Activated T-cell treated with anti-CD3 and anti-CD28 coated beads for 24 hours (primary cell): ENCODE data around the gene TMEM243.
"Not testable (repeated sequence)": the region's sequence is repeated elsewhere in the genome, so short reads cannot be mapped to it uniquely, and the experiment has no call there.

Experiments used
- DNase-seq: peaks from one replicate; pipeline ENCODE4 v3.0.0-alpha.2; 2020; ENCODE audit warnings: low read depth

Gene TMEM243

DNA sequence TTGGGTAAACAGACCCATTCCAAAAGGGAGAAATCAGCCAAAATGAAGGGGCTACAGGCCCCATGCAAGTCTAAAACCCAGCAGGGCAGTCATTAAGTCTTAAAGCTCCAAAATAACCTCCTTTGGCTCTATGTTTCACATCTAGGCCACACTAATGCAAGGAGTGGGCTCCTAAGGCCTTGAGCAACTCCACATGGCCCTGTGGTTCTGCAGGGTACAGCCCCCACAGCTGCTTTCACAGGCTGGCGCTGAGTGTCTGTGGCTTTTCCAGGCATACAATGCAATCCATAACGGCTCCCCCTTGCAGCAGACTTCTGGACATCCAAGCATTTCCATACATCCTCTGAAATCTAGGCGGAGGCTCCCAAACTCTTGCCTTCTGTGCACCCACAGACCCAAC lies 9.0 kb downstream of the TMEM243 start:
- no peak for DNase-seq

DNA sequence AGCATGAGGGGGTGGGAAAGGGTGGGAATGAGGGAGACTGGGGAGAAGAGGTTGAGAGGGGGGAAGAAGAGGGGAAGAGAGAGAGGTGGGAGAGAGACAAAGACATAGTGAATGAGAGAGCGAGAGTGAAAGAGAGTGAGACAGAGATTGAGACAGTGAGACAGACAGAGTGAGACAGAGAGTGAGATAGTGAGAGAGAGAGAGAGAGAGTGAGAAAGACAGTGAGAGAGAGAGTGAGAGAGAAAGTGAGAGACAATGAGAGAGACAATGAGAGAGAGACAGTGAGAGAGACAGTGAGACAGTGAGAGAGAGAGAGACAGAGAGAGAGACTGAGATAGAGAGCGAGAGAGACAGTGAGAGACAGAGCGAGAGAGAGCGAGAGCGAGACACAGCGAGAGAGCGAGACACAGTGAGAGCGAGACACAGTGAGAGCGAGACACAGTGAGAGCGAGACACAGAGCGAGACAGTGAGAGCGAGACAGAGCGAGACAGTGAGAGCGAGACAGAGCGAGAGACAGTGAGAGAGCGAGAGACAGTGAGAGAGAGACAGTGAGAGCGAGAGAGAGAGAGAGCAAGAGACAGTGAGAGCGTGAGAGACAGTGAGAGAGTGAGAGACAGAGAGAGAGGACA lies 10.1 kb downstream of the TMEM243 start:
- DNase-seq, result no peak

DNA sequence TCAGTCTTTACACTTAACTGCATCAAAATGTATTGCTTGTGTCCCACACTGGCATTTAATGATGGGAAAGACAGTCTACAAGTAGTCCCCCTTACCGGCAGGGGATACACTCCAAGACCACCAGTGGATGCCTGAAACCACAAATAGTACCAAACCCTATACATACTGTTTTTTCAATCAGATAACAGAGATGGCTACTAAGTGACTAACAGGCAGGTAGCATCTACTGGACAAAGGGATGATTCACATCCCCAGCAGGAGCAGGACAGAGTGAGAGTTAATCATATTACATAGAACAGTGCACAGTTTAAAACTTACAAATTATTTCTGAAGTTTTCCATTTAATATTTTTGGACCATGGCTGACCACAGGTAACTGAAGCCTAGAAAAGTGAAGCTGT lies 13.2 kb downstream of the TMEM243 start:
- no peak for DNase-seq

DNA sequence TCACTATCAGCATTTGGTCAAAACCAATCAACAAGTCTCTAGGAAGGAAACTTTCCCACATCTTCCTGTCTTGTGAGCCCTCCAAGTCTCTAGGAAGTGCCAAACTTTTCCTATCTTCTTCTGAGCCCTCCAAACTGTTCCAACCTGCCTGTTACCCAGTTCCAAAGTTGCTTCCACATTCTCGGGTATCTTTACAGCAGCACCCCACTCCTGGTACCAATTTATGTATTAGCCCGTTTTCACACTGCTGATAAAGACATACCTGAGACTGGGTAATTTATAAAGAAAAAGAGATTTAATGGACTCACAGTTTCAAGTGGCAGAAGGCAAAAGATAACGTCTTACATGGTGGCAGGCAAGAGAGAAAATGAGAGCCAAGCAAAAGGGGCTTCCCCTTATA lies 13.8 kb downstream of the TMEM243 start:
- not testable (repeated sequence) for DNase-seq

DNA sequence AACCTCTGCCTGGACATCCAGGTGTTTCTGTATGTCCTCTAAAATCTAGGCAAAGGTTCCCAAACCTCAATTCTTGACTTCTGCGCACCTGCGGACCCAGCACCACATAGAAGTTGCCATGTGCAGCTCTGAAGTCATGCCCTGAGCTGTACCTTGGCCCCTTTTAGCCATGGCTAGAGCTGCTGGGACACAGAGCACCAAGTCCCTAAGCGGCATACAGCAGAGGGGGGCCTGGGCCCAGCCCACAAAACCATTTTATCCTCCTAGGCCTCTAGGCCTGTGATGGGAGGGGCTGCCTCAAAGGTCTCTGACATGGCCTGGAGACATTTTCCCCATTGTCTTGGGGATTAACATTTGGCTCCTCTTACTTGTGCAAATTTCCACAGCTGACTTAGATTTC lies 14.6 kb downstream of the TMEM243 start:
- no peak for DNase-seq

DNA sequence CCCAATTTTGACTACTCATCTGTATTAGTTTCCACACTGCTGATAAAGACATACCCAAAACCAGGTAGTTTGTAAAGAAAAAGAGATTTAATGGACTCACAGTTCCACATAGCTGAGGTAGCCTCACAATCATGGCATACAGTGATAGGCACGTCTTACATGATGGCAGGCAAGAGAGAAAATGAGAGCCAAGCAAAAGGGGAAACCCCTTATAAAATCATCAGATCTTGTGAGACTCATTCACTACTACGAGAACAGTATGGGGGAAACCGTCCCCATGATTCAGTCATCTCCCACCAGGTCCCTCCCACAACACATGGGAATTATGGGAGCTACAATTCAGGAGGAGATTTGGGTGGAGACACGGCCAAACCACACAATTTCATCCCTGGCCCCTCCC lies 15.6 kb downstream of the TMEM243 start:
- DNase-seq, result not testable (repeated sequence)

DNA sequence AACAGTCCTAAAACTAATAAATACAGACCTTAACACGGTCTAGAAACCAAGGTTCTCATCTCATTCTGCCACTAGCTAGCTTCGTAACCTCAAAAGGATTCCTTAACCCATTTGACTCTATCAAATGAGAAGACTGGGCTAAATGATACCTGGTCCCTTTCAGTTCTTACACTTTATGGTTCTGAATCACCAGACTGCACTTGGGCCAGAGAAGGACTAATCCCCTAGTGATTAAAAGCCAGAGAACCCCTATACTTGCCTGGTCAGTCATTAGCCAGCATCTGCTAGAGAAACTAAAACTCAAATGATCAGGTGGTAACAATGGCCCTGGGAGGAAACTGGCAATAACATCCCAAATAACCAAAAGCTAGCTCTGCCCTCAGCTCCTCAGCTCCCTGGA lies 16.8 kb downstream of the TMEM243 start:
- no peak for DNase-seq

DNA sequence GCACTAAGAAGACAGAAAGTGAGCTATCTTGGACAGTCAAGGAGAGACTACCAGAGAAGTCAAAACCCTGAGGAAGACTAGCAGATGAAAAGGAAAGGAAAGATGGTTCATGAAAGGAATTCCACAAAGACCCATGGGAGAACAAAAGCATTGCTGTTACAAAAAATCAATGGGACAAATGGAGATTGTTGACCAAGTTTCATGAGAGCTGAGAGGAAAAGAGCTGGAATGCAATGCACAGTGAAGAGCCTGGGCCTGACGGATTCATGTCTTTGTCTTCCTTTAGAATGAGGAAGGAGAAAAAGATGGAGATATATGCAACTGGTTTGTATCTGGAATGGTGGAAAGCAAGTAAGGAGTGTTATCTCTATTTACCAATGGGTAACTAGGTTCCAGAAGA lies 17.3 kb downstream of the TMEM243 start:
- no peak for DNase-seq

DNA sequence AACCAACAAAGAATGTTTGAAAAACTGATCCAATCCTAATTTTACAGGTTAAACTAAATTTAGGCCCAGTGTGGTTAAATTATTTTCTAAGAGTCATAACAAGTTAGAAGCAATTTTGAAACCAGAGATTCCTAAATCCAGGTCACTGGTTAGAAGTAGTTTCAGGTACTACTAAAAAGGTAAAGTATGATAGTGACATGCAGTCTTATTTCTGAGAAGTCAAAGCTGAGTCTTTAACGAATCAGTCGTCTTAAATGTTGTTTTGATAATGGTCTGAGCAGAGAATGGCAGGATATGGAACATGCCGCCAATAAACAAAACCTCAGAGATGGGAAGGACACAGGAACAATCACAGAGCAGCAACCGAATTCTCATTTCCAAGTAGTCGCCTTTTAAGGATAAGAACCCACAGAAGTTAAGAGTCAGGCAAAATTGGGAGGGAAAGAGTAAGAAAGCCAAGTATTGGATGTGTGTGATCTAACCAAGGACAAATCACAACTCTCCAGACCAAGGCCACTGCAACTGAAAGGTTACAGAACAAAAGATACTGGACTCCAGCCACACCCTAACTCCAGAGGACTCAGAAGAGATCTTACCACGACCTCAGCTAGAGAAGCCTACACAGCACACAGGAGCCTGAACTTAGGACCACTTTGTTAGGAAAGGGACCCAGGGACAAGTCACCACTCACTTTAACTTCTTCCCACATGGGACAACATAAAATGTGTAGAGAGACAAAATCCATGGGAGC lies 19.7 kb downstream of the TMEM243 start:
- no peak for DNase-seq

DNA sequence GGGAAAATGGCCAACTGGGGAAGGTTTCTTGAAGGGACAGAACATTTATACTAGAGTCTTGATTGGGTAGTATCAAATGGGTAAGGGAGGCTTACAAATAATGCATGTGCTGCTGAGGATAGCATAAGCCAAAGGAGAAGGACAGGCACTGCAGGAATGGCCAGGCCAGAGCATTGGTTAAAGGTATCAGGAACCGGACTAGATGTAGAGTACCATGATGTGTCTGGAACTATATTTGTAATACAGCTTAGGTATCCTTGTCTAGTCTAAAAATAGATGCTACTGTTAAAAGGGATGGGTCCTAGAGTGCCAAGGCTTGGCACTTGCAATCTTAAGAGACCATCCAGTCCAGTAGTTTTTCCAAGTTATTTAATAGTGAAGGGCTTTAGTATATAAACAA lies 20.3 kb downstream of the TMEM243 start:
- no peak for DNase-seq

DNA sequence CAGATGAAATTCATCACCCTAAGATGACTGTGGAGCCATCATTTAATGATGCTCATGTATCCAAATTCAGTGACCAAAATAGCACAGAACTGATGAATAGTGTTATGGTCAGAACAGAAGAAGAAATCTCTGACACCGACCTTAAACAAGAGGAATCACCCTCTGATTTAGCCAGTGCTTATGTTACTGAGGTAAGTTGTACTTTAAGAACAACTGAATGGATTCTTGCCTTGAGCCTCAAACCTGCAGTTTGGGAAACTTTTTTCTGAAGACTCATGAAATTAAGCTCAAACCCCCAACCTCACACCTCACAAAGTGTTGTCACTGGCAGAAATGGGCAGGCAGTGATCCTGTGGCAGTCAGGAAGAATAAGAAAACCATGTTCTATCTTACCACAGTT lies 25.6 kb downstream of the TMEM243 start:
- no peak for DNase-seq

DNA sequence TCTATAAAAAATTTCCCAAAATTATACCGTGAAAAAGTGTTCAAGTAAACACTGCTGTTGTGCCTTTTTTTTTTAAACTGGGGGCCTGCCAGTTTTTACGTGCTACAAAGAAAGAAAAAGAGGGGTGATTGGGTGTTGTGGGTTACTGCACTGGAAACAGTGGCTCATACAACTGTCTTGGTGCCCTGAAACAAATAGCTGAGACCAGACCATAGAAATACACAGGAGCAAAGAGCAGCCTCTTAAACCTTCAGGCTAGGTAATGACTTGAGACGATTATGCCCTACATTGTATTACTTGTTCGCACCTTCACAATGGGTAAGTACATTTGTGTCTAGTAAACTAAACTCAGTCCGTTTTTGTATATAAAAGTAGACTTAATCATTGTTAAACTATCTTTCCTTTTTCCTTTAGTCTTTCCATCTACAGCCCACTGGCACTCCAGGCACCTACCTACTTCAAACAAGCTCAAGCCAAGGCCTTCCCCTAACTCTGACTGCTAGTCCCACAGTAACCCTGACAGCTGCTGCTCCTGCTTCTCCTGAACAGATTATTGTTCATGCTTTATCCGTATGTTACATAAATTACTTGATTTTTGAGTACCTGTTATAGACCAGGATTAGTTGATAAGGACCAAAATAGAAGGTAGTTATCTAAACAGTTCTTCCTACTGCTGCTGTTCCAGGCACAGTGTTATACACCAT lies 26.6 kb downstream of the TMEM243 start:
- no peak for DNase-seq

DNA sequence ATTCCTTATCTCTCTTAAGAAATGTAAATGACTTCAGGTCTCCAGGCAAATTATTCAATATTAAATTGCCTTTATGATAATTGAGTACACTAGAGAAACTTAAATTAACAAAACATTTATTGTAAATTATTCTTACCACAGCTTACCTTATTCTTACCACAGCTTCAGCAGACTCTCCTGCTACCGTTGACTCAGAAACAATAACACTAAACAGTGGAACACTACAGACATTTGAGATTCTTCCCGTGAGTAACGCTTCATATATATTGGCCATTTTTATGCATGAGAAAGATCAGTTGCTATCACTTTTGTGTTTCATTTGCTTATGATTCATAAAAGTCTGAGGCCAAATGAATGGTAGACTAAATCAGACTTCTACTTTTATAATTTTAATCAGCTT lies 28.7 kb downstream of the TMEM243 start:
- no peak for DNase-seq

DNA sequence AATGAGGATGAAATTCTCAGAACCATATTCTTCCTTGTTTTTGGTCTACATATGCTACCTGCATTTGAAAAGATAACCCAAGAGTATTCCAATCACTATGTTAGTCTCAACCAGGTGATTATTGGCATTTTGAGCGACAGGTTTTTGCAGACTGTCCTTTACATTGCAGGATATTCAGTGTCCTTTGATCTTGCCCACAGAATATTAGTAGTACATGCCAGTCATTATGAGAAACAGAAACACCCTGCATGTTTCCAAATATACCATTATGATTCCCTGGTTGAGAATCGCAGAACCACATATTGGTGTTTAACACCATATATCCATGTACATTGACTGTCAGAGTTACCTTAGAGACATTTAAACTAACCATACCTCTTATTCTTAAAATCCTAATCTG lies 30.6 kb downstream of the TMEM243 start:
- no peak for DNase-seq

DNA sequence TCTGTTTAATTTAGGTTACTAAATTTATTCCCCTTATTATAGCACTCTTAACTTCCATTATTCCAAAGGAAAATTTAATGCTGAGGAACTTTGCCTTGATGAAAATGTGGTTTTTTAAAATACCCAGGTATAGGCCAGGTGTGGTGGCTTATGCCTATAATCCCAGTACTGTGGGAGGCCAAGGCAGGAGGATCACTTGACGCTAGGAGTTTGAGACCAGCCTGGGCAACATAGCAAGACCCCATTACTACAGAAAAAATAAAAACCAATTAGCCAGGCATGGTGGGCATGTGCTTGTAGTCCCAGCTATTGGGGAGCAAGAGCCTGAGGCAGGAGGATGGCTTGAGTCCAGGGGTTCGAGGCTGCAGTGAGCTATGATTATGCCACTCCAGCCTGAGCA lies 32.4 kb downstream of the TMEM243 start:
- no peak for DNase-seq

DNA sequence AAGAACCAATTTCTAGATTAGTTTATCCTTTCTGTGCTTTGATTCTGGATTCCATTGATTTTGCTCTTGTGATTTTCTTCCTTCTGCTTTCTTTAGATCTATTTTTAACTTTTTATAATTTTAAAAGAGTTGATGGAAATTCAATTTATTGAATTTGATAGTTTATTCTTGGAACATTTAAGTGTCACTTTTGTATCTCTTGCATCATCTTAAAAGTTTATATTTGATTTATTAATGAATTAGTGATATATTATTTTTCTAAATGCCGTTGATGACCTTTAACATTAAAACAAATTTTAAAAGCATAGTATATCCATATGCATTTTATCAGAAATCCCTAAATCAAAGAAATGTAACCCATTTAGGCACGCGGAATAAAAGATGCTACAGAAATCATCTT lies 40.4 kb downstream of the TMEM243 start:
- no peak for DNase-seq

DNA sequence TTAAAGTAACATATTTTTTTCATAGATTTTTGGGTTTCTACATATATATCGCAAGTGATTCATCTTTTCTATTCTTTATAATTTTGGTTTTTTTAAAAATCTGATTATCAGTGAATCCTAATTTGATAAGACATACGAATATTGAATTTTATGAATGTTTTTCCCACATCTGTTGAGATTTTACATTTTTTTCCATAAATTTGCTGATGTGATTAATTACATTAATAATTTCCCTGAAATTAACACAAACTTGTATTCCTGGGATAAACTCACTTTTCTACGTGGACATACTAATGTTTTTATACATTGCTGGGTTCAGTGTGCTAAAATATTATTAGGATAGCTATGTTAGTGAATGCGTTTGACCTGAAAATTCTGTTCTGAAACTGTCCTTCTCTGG lies 41.2 kb downstream of the TMEM243 start:
- DNase-seq, result no peak

DNA sequence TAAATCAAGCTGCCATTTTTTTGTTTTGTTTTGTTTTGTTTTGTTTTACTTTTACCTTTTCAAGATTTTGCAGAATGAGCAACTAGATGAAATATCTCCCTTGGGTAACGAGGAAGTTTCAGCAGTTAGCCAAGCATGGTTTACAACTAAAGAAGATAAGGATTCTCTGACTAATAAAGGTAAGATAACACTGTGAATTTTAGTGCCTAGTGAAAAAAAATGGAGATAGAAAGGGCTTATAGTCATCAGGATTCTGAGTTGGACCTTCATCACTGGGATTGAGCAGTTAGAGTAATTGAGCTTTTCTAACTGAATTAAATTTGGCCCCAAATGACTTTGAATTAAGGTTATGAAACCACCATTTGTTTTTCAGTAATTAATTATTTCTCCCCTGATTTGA lies 46.1 kb downstream of the TMEM243 start:
- no peak for DNase-seq

DNA sequence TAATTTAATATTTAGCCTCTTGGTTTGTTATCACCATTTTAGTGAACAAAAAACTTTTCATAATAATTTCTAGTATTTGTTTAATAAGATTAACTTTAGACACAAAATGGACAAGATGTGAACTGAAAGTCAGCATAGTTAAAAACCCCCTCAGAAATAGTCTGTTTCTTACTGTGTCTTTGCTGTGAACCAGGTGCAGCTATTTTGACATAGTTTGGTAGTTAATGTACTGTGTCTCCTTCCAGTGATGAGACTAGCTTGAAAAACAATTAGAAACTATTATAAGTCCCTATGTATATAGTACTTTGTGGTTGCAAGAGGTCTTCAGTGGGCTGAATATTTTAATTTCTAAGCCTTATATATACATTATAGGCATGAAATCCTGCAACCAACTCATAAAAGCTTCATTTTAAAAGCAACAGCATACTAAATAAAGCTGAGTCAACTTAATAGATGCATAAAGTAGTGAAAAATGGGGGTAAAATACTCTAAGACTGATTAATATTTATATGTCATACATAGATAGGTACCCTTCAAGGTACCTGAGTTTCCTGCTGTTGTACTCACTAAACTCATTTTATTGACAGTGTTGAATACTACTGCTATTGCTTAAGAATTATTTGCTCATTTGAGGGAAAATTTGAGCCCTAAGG lies 48.1 kb downstream of the TMEM243 start:
- no peak for DNase-seq

DNA sequence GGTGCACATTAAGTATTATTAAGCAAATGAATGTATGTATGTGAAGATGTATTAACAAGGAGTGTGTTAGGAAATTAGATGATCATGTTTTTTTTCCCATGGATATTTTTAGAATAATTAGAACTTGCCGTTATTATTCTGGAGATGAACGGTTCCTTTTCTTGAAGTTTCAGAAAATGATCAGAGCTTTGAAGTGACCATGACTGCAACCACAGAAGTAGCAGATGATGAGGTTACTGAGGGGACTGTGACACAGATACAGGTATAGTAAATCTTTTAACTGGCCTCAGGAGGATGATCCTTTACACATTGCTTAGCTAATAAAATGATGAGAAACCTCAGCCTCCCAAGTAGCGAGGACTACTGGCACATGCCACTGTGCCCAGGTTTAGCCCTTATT lies 48.7 kb downstream of the TMEM243 start:
- no peak for DNase-seq

DNA sequence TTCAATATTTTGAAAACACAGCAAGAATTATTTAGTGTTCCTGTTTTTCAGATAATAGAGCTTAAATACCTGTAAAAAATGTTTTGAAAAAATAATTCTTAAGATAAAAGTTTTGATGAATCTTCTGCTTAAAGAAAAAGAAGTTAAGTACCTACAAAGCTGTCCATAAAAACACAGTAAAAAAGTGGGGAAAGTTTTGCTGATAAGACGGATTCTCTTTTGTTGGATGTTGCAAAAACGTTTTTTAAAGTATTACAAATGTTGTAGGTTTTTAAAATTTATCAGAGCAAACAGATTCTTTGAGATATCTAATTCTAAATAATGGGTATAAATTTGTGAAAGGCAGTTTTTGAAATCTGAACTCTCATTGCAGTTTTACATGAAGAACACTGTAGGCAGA lies 55.1 kb downstream of the TMEM243 start:
- DNase-seq, result no peak

DNA sequence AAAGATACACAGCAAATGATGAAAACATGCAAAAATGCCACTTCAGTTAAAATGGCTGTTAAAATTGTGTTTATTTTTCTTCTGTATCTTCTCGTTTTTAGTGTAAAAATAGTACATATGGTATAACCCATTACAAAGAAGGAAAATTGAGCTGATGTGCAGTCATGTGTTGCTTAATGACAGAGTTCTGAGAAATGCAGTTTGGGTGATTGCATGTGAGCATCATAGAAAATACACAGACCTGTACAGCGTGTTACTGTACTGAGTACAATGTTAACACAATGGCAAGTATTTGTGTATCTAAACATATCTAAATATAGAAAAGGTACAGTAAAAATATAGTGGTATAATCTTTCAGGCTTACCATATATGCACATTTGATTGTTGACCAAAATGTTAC lies 60.0 kb downstream of the TMEM243 start:
- no peak for DNase-seq

DNA sequence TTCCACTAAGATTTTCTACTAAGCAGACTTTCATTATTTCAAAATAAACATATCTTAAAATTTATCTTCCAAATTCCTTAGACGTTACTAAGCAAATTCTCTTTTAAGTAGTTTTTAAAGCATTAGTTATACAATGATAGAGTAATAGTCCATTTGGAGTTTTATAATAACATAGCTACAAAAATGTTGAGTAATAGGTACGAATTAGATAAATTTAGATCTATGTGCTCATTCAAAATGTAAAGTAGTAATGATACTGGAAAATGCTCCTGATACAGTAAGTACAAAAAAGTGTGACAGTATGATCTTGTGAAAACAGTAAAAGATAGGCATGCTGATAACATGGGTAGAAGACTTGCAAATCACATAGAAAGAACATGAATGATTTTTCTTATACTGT lies 62.8 kb downstream of the TMEM243 start:
- DNase-seq, result no peak
